Karpas-422 (cell line): ENCODE measurements around the gene APCDD1. TPM values are rescaled to one million over a fixed set of nuclear protein-coding genes. Genes with fewer than 3 reads are reported as not detected.
"Not testable (repeated sequence)": the region's sequence is repeated elsewhere in the genome, so short reads cannot be mapped to it uniquely, and the experiment has no call there.

Source experiments
- DNase-seq: peaks from one replicate; pipeline ENCODE4 v3.0.0-alpha.2; 2015
- H2AFZ ChIP-seq: fragments of 200-600 bp; sonication (generic); 2 replicates; pipeline ENCODE4 v1.6.1; 2014; ENCODE audit warnings: antibody characterized with exemption, low read length, mixed read lengths
- H3K27ac ChIP-seq: fragments of 200-600 bp; sonication (generic); 2 replicates; pipeline ENCODE4 v1.5.1; 2014; ENCODE audit warnings: mild to moderate bottlenecking, low read length, moderate library complexity
- H3K27me3 ChIP-seq: fragments of 200-600 bp; sonication (generic); 2 replicates; pipeline ENCODE4 v1.6.1; 2014; ENCODE audit warnings: low read length, mixed read lengths
- H3K36me3 ChIP-seq: fragments of 200-600 bp; sonication (generic); 2 replicates; pipeline ENCODE4 v1.6.1; 2014; ENCODE audit warnings: low read length, mixed read lengths; ENCODE audit not compliant: insufficient read depth
- H3K4me1 ChIP-seq: fragments of 200-600 bp; sonication (generic); 2 replicates; pipeline ENCODE4 v1.6.1; 2014; ENCODE audit warnings: mild to moderate bottlenecking, low read length, mixed read lengths
- H3K4me2 ChIP-seq: fragments of 200-600 bp; sonication (generic); 2 replicates; pipeline ENCODE4 v1.6.1; 2014; ENCODE audit warnings: low read length, low read depth, mild to moderate bottlenecking; ENCODE audit not compliant: poor library complexity, severe bottlenecking
- H3K4me3 ChIP-seq: fragments of 200-600 bp; sonication (generic); 2 replicates; pipeline ENCODE4 v1.5.1; 2014; ENCODE audit warnings: mild to moderate bottlenecking, antibody characterized with exemption, low read length, mixed read lengths
- H3K79me2 ChIP-seq: fragments of 200-600 bp; sonication (generic); 2 replicates; pipeline ENCODE4 v1.6.1; 2014; ENCODE audit warnings: mild to moderate bottlenecking, low read length, mixed read lengths
- H3K9ac ChIP-seq: fragments of 200-600 bp; sonication (generic); 2 replicates; pipeline ENCODE4 v1.6.0; 2014; ENCODE audit warnings: low read length
- H3K9me2 ChIP-seq: fragments of 200-600 bp; sonication (generic), shearing (Covaris generic); replicated peaks from 2 replicates; pipeline ENCODE4 v1.6.0; 2014; ENCODE audit warnings: mild to moderate bottlenecking, low read length, moderate library complexity; ENCODE audit not compliant: insufficient read depth
- H3K9me3 ChIP-seq: fragments of 300-700, 200-600 bp; sonication (generic); 2 replicates; pipeline ENCODE4 v1.6.1; 2014; ENCODE audit warnings: low read length, mixed read lengths
- H4K20me1 ChIP-seq: fragments of 200-600 bp; sonication (generic); 2 replicates; pipeline ENCODE4 v1.6.1; 2014; ENCODE audit warnings: mild to moderate bottlenecking, antibody characterized with exemption, low read length, low read depth; ENCODE audit not compliant: insufficient read depth
- total RNA-seq: library from RNA; depleted of rRNA; stranded (reverse); fragments of >200 nt; shearing (Covaris generic); gene quantifications from 2 replicates; pipeline ENCODE4 v1.2.3, GENCODE V29; 2014; ENCODE audit warnings: low replicate concordance

The APCDD1 gene
- total RNA-seq, 1 experiment from 2014 or later, result not detected

- DNase-seq, result no peak
- no peak overlapping the region for H3K27ac ChIP-seq
- no peaks in the 10 kb centered on the region for H3K27me3 ChIP-seq
- no peaks in the 10 kb centered on the region for H3K79me2 ChIP-seq
- no peaks in the 10 kb centered on the region for H4K20me1 ChIP-seq
- no peaks in the 10 kb centered on the region for H3K36me3 ChIP-seq
- no peak overlapping the region for H2AFZ ChIP-seq
- H3K4me1 ChIP-seq, result peaks cover 7% of the 10 kb centered on the region
- H3K4me2 ChIP-seq, result no peak overlapping the region
- H3K4me3 ChIP-seq, result no peak overlapping the region
- no peaks in the 10 kb centered on the region for H3K9me3 ChIP-seq
- no peak overlapping the region for H3K9ac ChIP-seq
- H3K9me2 ChIP-seq, result no peaks in the 10 kb centered on the region
Measured at GRCh38 chr18:10460414-10461018, 6.1 kb downstream of the APCDD1 start.

GRCh38 chr18:10461989-10462388 lies 7.6 kb downstream of the APCDD1 start:
- H2AFZ ChIP-seq, result no peak overlapping the region
- no peaks in the 10 kb centered on the region for H3K36me3 ChIP-seq
- DNase-seq, result no peak

GRCh38 chr18:10462597-10462996 lies 8.2 kb downstream of the APCDD1 start:
- H2AFZ ChIP-seq, result no peak overlapping the region
- no peak overlapping the region for H3K27ac ChIP-seq
- H3K4me3 ChIP-seq, result no peak overlapping the region
- no peak overlapping the region for H3K9ac ChIP-seq
- H3K4me1 ChIP-seq, result peaks cover 10% of the 10 kb centered on the region
- no peaks in the 10 kb centered on the region for H3K27me3 ChIP-seq
- no peaks in the 10 kb centered on the region for H3K36me3 ChIP-seq
- H4K20me1 ChIP-seq, result no peaks in the 10 kb centered on the region
- no peak for DNase-seq
- no peaks in the 10 kb centered on the region for H3K9me3 ChIP-seq
- H3K79me2 ChIP-seq, result no peaks in the 10 kb centered on the region
- H3K4me2 ChIP-seq, result no peak overlapping the region
- H3K9me2 ChIP-seq, result no peaks in the 10 kb centered on the region

More at GRCh38 chr18:10461989-10462388, 7.6 kb downstream of the APCDD1 start:
- no peaks in the 10 kb centered on the region for H3K79me2 ChIP-seq
- no peaks in the 10 kb centered on the region for H4K20me1 ChIP-seq
- no peak overlapping the region for H3K27ac ChIP-seq
- no peak overlapping the region for H3K9ac ChIP-seq
- peaks cover 7% of the 10 kb centered on the region for H3K4me1 ChIP-seq
- H3K9me2 ChIP-seq, result no peaks in the 10 kb centered on the region
- H3K27me3 ChIP-seq, result no peaks in the 10 kb centered on the region
- H3K4me2 ChIP-seq, result no peak overlapping the region
- H3K9me3 ChIP-seq, result no peaks in the 10 kb centered on the region
- H3K4me3 ChIP-seq, result no peak overlapping the region

GRCh38 chr18:10463096-10463495 lies 8.7 kb downstream of the APCDD1 start:
- Histone ChIP-seq H3K9me2 (no peaks in the 10 kb centered on the region), H3K4me2 (no peak overlapping the region), H2AFZ (no peak overlapping the region), H3K9ac (no peak overlapping the region), H4K20me1 (no peaks in the 10 kb centered on the region), H3K27ac (no peak overlapping the region), H3K4me1 (peaks cover 12% of the 10 kb centered on the region), H3K4me3 (no peak overlapping the region), H3K27me3 (no peaks in the 10 kb centered on the region), H3K79me2 (no peaks in the 10 kb centered on the region), H3K9me3 (no peaks in the 10 kb centered on the region), H3K36me3 (no peaks in the 10 kb centered on the region)
- no peak for DNase-seq

- no peak for DNase-seq
- no peaks in the 10 kb centered on the region for H4K20me1 ChIP-seq
- no peaks in the 10 kb centered on the region for H3K79me2 ChIP-seq
- no peaks in the 10 kb centered on the region for H3K9me3 ChIP-seq
- no peak overlapping the region for H3K4me3 ChIP-seq
- no peaks in the 10 kb centered on the region for H3K9me2 ChIP-seq
- H3K27me3 ChIP-seq, result no peaks in the 10 kb centered on the region
- H3K27ac ChIP-seq, result no peak overlapping the region
- no peak overlapping the region for H3K4me2 ChIP-seq
- no peak overlapping the region for H2AFZ ChIP-seq
- no peaks in the 10 kb centered on the region for H3K36me3 ChIP-seq
- no peak overlapping the region for H3K9ac ChIP-seq
- H3K4me1 ChIP-seq, result peaks cover 15% of the 10 kb centered on the region
Measured at GRCh38 chr18:10463741-10464140, 9.3 kb downstream of the APCDD1 start.

GRCh38 chr18:10464161-10464648 lies 9.8 kb downstream of the APCDD1 start:
- not testable (repeated sequence) for H4K20me1 ChIP-seq, DNase-seq, H3K4me2 ChIP-seq, H3K79me2 ChIP-seq, H3K36me3 ChIP-seq, H3K9me3 ChIP-seq, H3K9ac ChIP-seq, H3K9me2 ChIP-seq, H2AFZ ChIP-seq, H3K4me3 ChIP-seq, H3K27me3 ChIP-seq, H3K27ac ChIP-seq
- H3K4me1 ChIP-seq, result peaks cover 18% of the 10 kb centered on the region

GRCh38 chr18:10465174-10465939 lies 10.9 kb downstream of the APCDD1 start:
- Histone ChIP-seq H3K27me3 (no peaks in the 10 kb centered on the region), H3K36me3 (no peaks in the 10 kb centered on the region), H4K20me1 (no peaks in the 10 kb centered on the region), H3K4me1 (peaks cover 23% of the 10 kb centered on the region), H3K79me2 (no peaks in the 10 kb centered on the region), H3K4me3 (no peak overlapping the region), H3K4me2 (no peak overlapping the region), H3K9me2 (no peaks in the 10 kb centered on the region), H3K27ac (no peak overlapping the region), H3K9me3 (no peaks in the 10 kb centered on the region), H3K9ac (no peak overlapping the region), H2AFZ (no peak overlapping the region)
- DNase-seq, result no peak

GRCh38 chr18:10470429-10470828 lies 16.0 kb downstream of the APCDD1 start:
- H3K4me2 ChIP-seq, result no peak overlapping the region
- no peaks in the 10 kb centered on the region for H3K9me3 ChIP-seq
- H4K20me1 ChIP-seq, result no peaks in the 10 kb centered on the region
- DNase-seq, result no peak
- no peak overlapping the region for H3K4me3 ChIP-seq
- H3K9ac ChIP-seq, result no peak overlapping the region
- H3K36me3 ChIP-seq, result no peaks in the 10 kb centered on the region
- H3K27me3 ChIP-seq, result no peaks in the 10 kb centered on the region
- no peaks in the 10 kb centered on the region for H3K79me2 ChIP-seq
- no peaks in the 10 kb centered on the region for H3K9me2 ChIP-seq
- H3K4me1 ChIP-seq, result peaks cover 32% of the 10 kb centered on the region
- no peak overlapping the region for H3K27ac ChIP-seq
- no peak overlapping the region for H2AFZ ChIP-seq
